ENCODE data around the gene TINAGL1.

The TINAGL1 gene

GRCh38 chr1:31535561-31535960, 40.8 kb upstream of the TINAGL1 start:
- Histone ChIP-seq H3K4me1 (ENCODE audit: low read length) (no peaks in the 10 kb centered on the region), H3K4me3 (ENCODE audit: low read length) (no peak overlapping the region), H3K27ac (ENCODE audit: low read length) (no peak overlapping the region), H3K9ac (ENCODE audit: low read length) (no peak overlapping the region), H2AFZ (ENCODE audit: low read depth, low read length) (no peak overlapping the region), H3K9me3 (ENCODE audit: insufficient read depth, low read length) (no peaks in the 10 kb centered on the region), H4K20me1 (ENCODE audit: insufficient read depth, low read length) (no peaks in the 10 kb centered on the region), H3K36me3 (replicated peaks; ENCODE audit: low read depth, low read length) (no peaks in the 10 kb centered on the region), H3K79me2 (ENCODE audit: low read length) (no peaks in the 10 kb centered on the region), H3K4me2 (ENCODE audit: low read length) (no peak overlapping the region), H3K27me3 (ENCODE audit: low read depth, low read length) (no peaks in the 10 kb centered on the region)
- TF ChIP-seq EZH2phosphoT487 (IDR thresholded peaks at IDR 0.05; ENCODE audit: low read depth) (no peak), CTCF (IDR thresholded peaks at IDR 0.05; ENCODE audit: low read depth, low read length) (no peak)

GRCh38 chr1:31539329-31539728, 37.0 kb upstream of the TINAGL1 start:
- no peak overlapping the region for H2AFZ ChIP-seq (ENCODE audit: low read depth, low read length)
- no peaks in the 10 kb centered on the region for H3K27me3 ChIP-seq (ENCODE audit: low read depth, low read length)
- TF ChIP-seq CTCF (IDR thresholded peaks at IDR 0.05; ENCODE audit: low read depth, low read length) (no peak), EZH2phosphoT487 (IDR thresholded peaks at IDR 0.05; ENCODE audit: low read depth) (no peak)
- no peak overlapping the region for H3K4me3 ChIP-seq (ENCODE audit: low read length)
- no peak overlapping the region for H3K4me2 ChIP-seq (ENCODE audit: low read length)
- H4K20me1 ChIP-seq (ENCODE audit: insufficient read depth, low read length): no peaks in the 10 kb centered on the region
- H3K4me1 ChIP-seq (ENCODE audit: low read length): no peaks in the 10 kb centered on the region
- H3K9me3 ChIP-seq (ENCODE audit: insufficient read depth, low read length): no peaks in the 10 kb centered on the region
- H3K79me2 ChIP-seq (ENCODE audit: low read length): no peaks in the 10 kb centered on the region
- H3K36me3 ChIP-seq (replicated peaks; ENCODE audit: low read depth, low read length): no peaks in the 10 kb centered on the region
- H3K9ac ChIP-seq (ENCODE audit: low read length): no peak overlapping the region
- H3K27ac ChIP-seq (ENCODE audit: low read length): no peak overlapping the region

DNA sequence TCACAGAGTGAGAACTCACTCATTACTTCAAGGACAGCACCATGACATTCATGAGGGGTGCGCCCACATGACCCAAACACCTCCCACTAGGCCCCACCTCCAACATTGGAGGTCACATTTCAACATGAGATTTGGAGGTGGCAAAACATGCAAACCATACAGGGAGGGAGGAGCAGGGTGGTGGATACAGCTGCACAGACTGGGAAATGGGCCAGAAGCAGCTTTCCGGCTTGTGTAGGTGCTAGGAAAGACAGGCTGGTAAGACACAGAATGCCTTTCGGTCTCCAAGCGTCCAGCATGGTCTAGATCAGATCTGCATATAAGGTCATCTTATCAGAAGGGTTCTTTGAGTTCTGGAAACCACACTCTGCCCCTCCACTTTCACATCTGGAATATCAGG, 35.1 kb upstream of the TINAGL1 start:
- no peak overlapping the region for H3K9ac ChIP-seq (ENCODE audit: low read length)
- H3K27ac ChIP-seq (ENCODE audit: low read length): no peak overlapping the region
- no peaks in the 10 kb centered on the region for H3K9me3 ChIP-seq (ENCODE audit: insufficient read depth, low read length)
- H4K20me1 ChIP-seq (ENCODE audit: insufficient read depth, low read length): no peaks in the 10 kb centered on the region
- H3K4me1 ChIP-seq (ENCODE audit: low read length): no peaks in the 10 kb centered on the region
- no peak overlapping the region for H3K4me3 ChIP-seq (ENCODE audit: low read length)
- no peak for TF ChIP-seq EZH2phosphoT487 (IDR thresholded peaks at IDR 0.05; ENCODE audit: low read depth)
- TF ChIP-seq CTCF (IDR thresholded peaks at IDR 0.05; ENCODE audit: low read depth, low read length): no peak
- H2AFZ ChIP-seq (ENCODE audit: low read depth, low read length): no peak overlapping the region
- H3K36me3 ChIP-seq (replicated peaks; ENCODE audit: low read depth, low read length): no peaks in the 10 kb centered on the region
- H3K27me3 ChIP-seq (ENCODE audit: low read depth, low read length): no peaks in the 10 kb centered on the region
- H3K79me2 ChIP-seq (ENCODE audit: low read length): no peaks in the 10 kb centered on the region
- H3K4me2 ChIP-seq (ENCODE audit: low read length): no peak overlapping the region

DNA sequence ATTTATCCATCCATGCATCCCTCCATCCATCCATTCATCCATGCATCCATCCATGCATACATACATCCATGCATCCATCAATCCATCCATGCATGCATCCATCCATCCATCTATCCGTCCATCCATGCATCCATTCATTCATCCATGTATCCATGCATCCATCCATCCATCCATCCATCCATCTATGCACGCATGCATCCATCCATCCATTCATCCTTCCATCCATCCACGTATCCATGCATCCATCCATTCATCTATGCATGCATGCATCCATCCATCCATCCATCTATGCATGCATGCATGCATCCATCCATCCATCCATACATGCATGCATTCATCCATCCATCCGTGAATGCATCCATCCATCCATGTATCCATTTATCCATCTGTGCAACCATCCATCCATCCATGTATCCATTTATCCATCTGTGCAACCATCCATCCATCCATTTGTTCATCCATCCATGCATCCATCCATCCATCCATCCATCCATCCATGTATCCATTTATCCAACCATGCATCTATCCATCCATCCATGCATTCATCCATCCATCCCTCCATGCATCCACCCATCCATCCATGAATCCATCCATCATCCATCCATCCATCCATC, 30.3 kb upstream of the TINAGL1 start:
- no peaks in the 10 kb centered on the region for H3K27me3 ChIP-seq (ENCODE audit: low read depth, low read length)

More for the DNA sequence above, 30.3 kb upstream of the TINAGL1 start:
- Histone ChIP-seq H3K9me3 (ENCODE audit: insufficient read depth, low read length) (no peaks in the 10 kb centered on the region), H4K20me1 (ENCODE audit: insufficient read depth, low read length) (no peaks in the 10 kb centered on the region), H3K9ac (ENCODE audit: low read length) (no peak overlapping the region), H3K36me3 (replicated peaks; ENCODE audit: low read depth, low read length) (no peaks in the 10 kb centered on the region), H3K4me2 (ENCODE audit: low read length) (no peak overlapping the region), H3K79me2 (ENCODE audit: low read length) (no peaks in the 10 kb centered on the region), H3K27ac (ENCODE audit: low read length) (no peak overlapping the region), H2AFZ (ENCODE audit: low read depth, low read length) (no peak overlapping the region), H3K4me3 (ENCODE audit: low read length) (no peak overlapping the region), H3K4me1 (ENCODE audit: low read length) (peaks cover 16% of the 10 kb centered on the region)
- no peak for TF ChIP-seq EZH2phosphoT487 (IDR thresholded peaks at IDR 0.05; ENCODE audit: low read depth)
- TF ChIP-seq CTCF (IDR thresholded peaks at IDR 0.05; ENCODE audit: low read depth, low read length): no peak
